Smooth muscle cell (in vitro differentiated cells): ENCODE measurements around the gene USP4. TPM values are rescaled to one million over a fixed set of nuclear protein-coding genes. Genes with fewer than 3 reads are reported as not detected.
A peak's percentile ranks its signal among the peaks of the same experiment; 100 is the strongest.

Experiments used
- DNase-seq: peaks from one replicate; lab custom pipeline; 2025; ENCODE audit not compliant: unreplicated experiment; lab: John Stamatoyannopoulos, UW
- H2AFZ ChIP-seq: fragments of 200-600 bp; sonication (generic); 2 replicates; pipeline ENCODE4 v1.6.0; 2016; ENCODE audit warnings: antibody characterized with exemption, low read depth, mild to moderate bottlenecking
- H3F3A ChIP-seq: fragments of 200-600 bp; sonication (generic); 2 replicates; pipeline ENCODE4 v1.6.0; 2017; ENCODE audit warnings: antibody characterized with exemption, low read depth
- H3K27ac ChIP-seq: fragments of 200-600 bp; sonication (generic); 2 replicates; pipeline ENCODE4 v1.5.1; 2016; ENCODE audit warnings: low read depth, mild to moderate bottlenecking
- H3K27me3 ChIP-seq: fragments of 200-600 bp; sonication (generic); 2 replicates; pipeline ENCODE4 v1.6.1; 2016; ENCODE audit warnings: low read depth, mild to moderate bottlenecking
- H3K36me3 ChIP-seq: fragments of 200-600 bp; sonication (generic); 2 replicates; pipeline ENCODE4 v1.5.1; 2016; ENCODE audit warnings: low read depth
- H3K4me1 ChIP-seq: fragments of 200-600 bp; sonication (generic); 2 replicates; pipeline ENCODE4 v1.5.1; 2016; ENCODE audit warnings: low read depth
- H3K4me2 ChIP-seq: fragments of 200-600 bp; sonication (generic); 2 replicates; pipeline ENCODE4 v1.6.0; 2016; ENCODE audit warnings: mild to moderate bottlenecking
- H3K4me3 ChIP-seq: fragments of 200-600 bp; sonication (generic); 2 replicates; pipeline ENCODE4 v1.5.1; 2016; ENCODE audit warnings: mild to moderate bottlenecking
- H3K79me2 ChIP-seq: fragments of 200-600 bp; sonication (generic); 2 replicates; pipeline ENCODE4 v1.6.0; 2016; ENCODE audit warnings: low read depth, mild to moderate bottlenecking
- H3K9ac ChIP-seq: fragments of 200-600 bp; sonication (generic); 2 replicates; pipeline ENCODE4 v1.6.0; 2016; ENCODE audit warnings: low read depth
- H3K9me3 ChIP-seq: fragments of 200-600 bp; sonication (generic); replicated peaks from 2 replicates; pipeline ENCODE4 v1.5.1; 2016; ENCODE audit warnings: low read depth
- H4K20me1 ChIP-seq: fragments of 200-600 bp; sonication (generic); 2 replicates; pipeline ENCODE4 v1.6.0; 2016; ENCODE audit warnings: low read depth
- WGBS: methylation state at CpG from one replicate; pipeline ENCODE4 v1.1.7; 2016; ENCODE audit warnings: low lambda C conversion rate; 5-methylcytosine and 5-hydroxymethylcytosine counted together
- polyA plus RNA-seq: library from polyadenylated mRNA; unstranded; fragments of >200 nt; fragmentation: Nextera tagmentation; extraction: Ambion mirVana; gene quantifications from 2 replicates; pipeline ENCODE4 v1.2.1, GENCODE V29; 2016
- total RNA-seq: library from RNA; depleted of rRNA; stranded (reverse); fragments of >200 nt; gene quantifications from 2 replicates; pipeline ENCODE4 v1.2.3, GENCODE V29; 2014
- TF ChIP-seq, protein P1 (sequence below): fragments of 200-600 bp; sonication (generic); IDR thresholded peaks from 2 replicates; pipeline ENCODE4 v1.5.1; 2017; ENCODE audit warnings: borderline replicate concordance, mild to moderate bottlenecking, antibody characterized with exemption; ENCODE audit not compliant: insufficient read depth, poor library complexity, severe bottlenecking

USP4 gene
- total and polyA plus RNA-seq, 2 experiments from 2014 or later, result 25.6 to 28.3 TPM

DNA sequence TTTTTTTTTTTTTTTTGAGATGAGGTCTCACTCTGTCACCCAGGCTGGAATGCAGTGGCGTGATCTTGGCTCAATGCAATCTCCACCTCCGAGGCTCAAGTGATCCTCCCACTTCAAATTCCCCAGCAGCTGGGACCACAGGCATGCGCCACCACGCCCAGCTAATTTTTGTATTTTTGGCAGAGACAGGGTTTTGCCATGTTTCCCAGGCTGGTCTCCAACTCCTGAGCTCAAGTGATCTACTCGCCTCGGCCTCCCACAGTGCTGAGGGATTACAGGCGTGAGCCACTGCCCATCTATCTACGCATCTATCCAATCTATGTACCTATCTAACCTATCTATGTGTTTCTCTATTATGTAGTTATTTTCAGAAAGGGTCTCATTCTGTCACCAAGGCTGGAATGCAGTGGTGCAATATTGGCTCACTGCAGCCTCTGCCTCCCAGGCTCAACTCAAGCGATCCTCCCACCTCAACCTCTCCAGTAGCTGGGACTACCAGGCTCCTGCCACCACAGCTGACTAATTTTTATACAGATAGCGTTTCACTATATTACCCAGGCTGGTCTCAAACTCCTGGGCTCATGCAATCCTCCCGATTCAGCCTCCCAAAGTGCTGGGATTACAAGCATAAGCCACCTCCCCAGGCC is 38.5 kb upstream of the USP4 start:
- Histone ChIP-seq H3K4me2 (peak overlapping the region; percentile 76), H2AFZ (no peak overlapping the region), H3K4me3 (no peak overlapping the region), H3K4me1 (peaks cover 7% of the 10 kb centered on the region), H3K27me3 (no peaks in the 10 kb centered on the region), H3K79me2 (peaks cover 99% of the 10 kb centered on the region), H3F3A (peaks cover 11% of the 10 kb centered on the region), H3K27ac (peak overlapping the region; percentile 93), H4K20me1 (peaks cover 100% of the 10 kb centered on the region), H3K9me3 (no peaks in the 10 kb centered on the region), H3K36me3 (peaks cover 10% of the 10 kb centered on the region), H3K9ac (peak overlapping the region; percentile 66)
- 41% methylated on average over 11 of the region's 11 CpGs for WGBS
- TF ChIP-seq, protein P1, sequence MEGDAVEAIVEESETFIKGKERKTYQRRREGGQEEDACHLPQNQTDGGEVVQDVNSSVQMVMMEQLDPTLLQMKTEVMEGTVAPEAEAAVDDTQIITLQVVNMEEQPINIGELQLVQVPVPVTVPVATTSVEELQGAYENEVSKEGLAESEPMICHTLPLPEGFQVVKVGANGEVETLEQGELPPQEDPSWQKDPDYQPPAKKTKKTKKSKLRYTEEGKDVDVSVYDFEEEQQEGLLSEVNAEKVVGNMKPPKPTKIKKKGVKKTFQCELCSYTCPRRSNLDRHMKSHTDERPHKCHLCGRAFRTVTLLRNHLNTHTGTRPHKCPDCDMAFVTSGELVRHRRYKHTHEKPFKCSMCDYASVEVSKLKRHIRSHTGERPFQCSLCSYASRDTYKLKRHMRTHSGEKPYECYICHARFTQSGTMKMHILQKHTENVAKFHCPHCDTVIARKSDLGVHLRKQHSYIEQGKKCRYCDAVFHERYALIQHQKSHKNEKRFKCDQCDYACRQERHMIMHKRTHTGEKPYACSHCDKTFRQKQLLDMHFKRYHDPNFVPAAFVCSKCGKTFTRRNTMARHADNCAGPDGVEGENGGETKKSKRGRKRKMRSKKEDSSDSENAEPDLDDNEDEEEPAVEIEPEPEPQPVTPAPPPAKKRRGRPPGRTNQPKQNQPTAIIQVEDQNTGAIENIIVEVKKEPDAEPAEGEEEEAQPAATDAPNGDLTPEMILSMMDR, result no peak
- no peak for DNase-seq

DNA sequence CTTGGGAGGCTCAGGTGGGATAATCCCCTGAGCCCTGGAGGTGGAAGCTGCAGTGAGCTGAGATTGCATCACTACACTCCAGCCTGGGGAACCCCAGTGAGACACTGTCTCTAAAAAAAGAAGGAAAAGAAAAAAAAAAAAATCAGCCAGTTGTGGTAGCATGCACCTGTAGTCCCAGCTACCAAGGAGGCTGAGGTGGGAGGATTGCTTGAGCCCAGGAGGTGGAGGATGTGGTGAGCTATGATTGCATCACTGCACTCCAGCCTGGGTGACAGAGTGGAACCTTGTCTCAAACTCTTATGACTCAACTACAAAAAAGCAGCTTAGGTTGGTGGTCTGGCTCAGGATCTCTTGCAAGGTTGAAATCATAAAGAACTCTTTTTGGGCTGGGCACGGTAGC is 37.6 kb upstream of the USP4 start:
- Histone ChIP-seq H3K27ac (peak overlapping the region; percentile 93), H3K4me2 (no peak overlapping the region)
- no peak for DNase-seq

DNA sequence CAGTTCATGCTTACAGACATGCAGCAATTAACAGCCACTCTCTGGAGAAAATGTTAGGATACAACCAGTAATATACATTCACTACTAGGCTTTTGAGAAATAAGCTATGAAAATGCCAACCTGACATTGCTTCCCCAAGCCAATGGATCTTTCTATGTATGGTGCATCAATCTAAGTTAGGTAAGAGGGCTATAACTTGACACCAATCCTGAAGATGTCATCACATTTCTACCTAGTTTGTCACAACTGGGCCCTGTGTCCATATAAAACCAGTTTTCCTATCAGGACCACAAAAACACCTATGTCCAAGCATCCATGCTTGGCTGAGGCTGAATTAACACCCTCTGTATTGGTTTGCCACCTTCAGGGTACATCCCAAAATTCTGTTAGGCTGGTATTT is 32.1 kb upstream of the USP4 start:
- peaks cover 97% of the 10 kb centered on the region for H3K79me2 ChIP-seq
- H4K20me1 ChIP-seq, result peaks cover 97% of the 10 kb centered on the region
- H3K36me3 ChIP-seq, result peaks cover 22% of the 10 kb centered on the region

More for the DNA sequence above, 37.6 kb upstream of the USP4 start:
- no peak overlapping the region for H3K4me3 ChIP-seq
- 75% methylated on average over 1 of the region's 1 CpG for WGBS
- H3K4me1 ChIP-seq, result peaks cover 7% of the 10 kb centered on the region
- H3K27me3 ChIP-seq, result no peaks in the 10 kb centered on the region
- peaks cover 100% of the 10 kb centered on the region for H4K20me1 ChIP-seq
- peaks cover 14% of the 10 kb centered on the region for H3K36me3 ChIP-seq
- H3K79me2 ChIP-seq, result peaks cover 99% of the 10 kb centered on the region
- H3K9ac ChIP-seq, result no peak overlapping the region
- peaks cover 11% of the 10 kb centered on the region for H3F3A ChIP-seq
- TF ChIP-seq, protein P1, result no peak
- H2AFZ ChIP-seq, result no peak overlapping the region
- no peaks in the 10 kb centered on the region for H3K9me3 ChIP-seq

More for the DNA sequence above, 32.1 kb upstream of the USP4 start:
- Histone ChIP-seq H3K9me3 (no peaks in the 10 kb centered on the region), H3K4me3 (no peak overlapping the region), H3F3A (peaks cover 4% of the 10 kb centered on the region), H3K27ac (peak overlapping the region; percentile 24), H3K27me3 (no peaks in the 10 kb centered on the region), H3K4me2 (no peak overlapping the region), H3K4me1 (no peaks in the 10 kb centered on the region), H3K9ac (no peak overlapping the region), H2AFZ (no peak overlapping the region)
- no peak for DNase-seq
- TF ChIP-seq, protein P1, result no peak
